Measurements from ENCODE around the gene CBX6. TPM values are rescaled to one million over a fixed set of nuclear protein-coding genes. Genes with fewer than 3 reads are reported as not detected.

Gene CBX6
- polyA plus RNA-seq, 1 donor = 25.6 TPM

DNA sequence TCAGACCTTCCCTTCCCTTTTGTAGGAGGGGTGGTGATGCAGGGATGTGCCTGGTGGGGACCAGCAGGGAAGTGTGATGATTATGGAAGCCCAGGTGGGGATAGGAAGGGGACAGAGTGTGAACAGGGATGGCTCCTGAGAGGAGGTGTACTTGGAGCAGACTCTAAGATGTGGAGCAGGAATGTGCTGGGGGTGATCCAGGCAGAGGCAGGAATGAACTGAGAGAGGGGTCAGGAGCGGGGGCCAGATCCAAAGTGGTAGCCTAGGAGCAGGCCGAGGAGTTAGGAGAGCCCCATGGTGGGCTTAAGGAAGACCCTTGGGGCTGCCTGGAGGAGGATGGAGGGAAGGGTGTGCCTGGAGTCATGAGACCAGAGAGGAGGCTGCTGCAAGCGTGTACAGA lies 31.9 kb downstream of the CBX6 start:
- no peaks in the 10 kb centered on the region for H3K9me3 ChIP-seq (ENCODE audit: control insufficient read depth, low read depth, low read length)
- no peaks in the 10 kb centered on the region for H3K36me3 ChIP-seq (ENCODE audit: control insufficient read depth, insufficient read depth, low read length)
- WGBS (ENCODE audit: insufficient coverage, low lambda C conversion rate) = no CpG with 5 or more reads among the region's 3 CpGs
- peaks cover 6% of the 10 kb centered on the region for H3K4me1 ChIP-seq (ENCODE audit: control insufficient read depth, insufficient read depth, low read length)
- no peak for DNase-seq
- H3K27me3 ChIP-seq (ENCODE audit: control insufficient read depth, insufficient read depth, low read length) = peaks cover 16% of the 10 kb centered on the region
- no peak overlapping the region for H3K4me3 ChIP-seq (ENCODE audit: low read length)
- no peak overlapping the region for H3K27ac ChIP-seq (ENCODE audit: low read length)

DNA sequence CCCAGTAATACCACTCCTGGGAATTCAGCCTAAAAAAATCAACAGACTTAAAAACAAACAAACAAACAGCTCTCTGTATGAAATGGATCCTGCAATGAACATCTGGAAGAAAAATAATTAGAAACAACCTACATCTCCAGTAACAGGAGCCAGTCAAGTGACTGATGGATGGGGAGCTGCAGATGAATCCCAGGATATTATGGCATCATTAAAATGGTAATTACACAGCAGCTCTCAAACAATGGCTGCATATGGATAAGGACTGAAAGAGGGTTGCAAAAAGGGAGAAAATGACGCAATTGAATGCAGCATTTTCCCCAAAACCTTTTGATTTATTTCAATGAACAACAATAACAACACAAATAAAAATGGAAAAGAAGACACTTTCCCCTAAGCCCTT lies 32.3 kb downstream of the CBX6 start:
- H3K36me3 ChIP-seq (ENCODE audit: control insufficient read depth, insufficient read depth, low read length) = no peaks in the 10 kb centered on the region
- WGBS (ENCODE audit: insufficient coverage, low lambda C conversion rate) = no CpG with 5 or more reads among the region's 1 CpG
- peaks cover 6% of the 10 kb centered on the region for H3K4me1 ChIP-seq (ENCODE audit: control insufficient read depth, insufficient read depth, low read length)
- no peak for DNase-seq
- H3K27me3 ChIP-seq (ENCODE audit: control insufficient read depth, insufficient read depth, low read length) = peaks cover 11% of the 10 kb centered on the region
- no peaks in the 10 kb centered on the region for H3K9me3 ChIP-seq (ENCODE audit: control insufficient read depth, low read depth, low read length)
- H3K4me3 ChIP-seq (ENCODE audit: low read length) = no peak overlapping the region
- no peak overlapping the region for H3K27ac ChIP-seq (ENCODE audit: low read length)

DNA sequence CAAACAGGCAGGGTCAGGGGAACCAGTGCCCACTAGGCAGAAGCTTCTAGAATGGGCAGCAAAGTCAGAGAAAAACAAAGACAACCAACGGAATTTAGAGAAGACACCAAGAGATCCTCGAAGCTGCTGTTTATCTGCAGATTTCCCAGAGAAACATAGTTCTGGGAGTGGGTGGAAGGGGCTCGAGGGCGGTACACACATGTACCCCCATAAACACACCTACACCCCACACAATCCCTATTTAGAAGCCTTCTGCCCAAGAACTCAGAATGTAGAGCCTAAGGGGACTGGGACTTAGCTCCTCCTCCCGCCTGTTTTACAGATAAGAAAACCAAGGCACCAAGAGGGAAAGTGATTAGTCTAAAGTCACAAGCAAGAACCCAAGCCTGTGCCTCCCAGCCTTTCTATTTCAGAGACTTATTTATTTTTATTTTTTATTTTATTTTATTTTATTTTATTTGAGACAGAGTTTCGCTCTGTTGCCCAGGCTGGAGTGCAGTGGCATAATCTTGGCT lies 34.5 kb downstream of the CBX6 start:
- no peak overlapping the region for H3K4me3 ChIP-seq (ENCODE audit: low read length)
- no peak for DNase-seq
- H3K36me3 ChIP-seq (ENCODE audit: control insufficient read depth, insufficient read depth, low read length) = no peaks in the 10 kb centered on the region
- H3K27me3 ChIP-seq (ENCODE audit: control insufficient read depth, insufficient read depth, low read length) = peaks cover 6% of the 10 kb centered on the region
- H3K4me1 ChIP-seq (ENCODE audit: control insufficient read depth, insufficient read depth, low read length) = no peaks in the 10 kb centered on the region
- H3K27ac ChIP-seq (ENCODE audit: low read length) = no peak overlapping the region
- no peaks in the 10 kb centered on the region for H3K9me3 ChIP-seq (ENCODE audit: control insufficient read depth, low read depth, low read length)
- 100% methylated on average over 1 of the region's 6 CpGs for WGBS (ENCODE audit: insufficient coverage, low lambda C conversion rate)

DNA sequence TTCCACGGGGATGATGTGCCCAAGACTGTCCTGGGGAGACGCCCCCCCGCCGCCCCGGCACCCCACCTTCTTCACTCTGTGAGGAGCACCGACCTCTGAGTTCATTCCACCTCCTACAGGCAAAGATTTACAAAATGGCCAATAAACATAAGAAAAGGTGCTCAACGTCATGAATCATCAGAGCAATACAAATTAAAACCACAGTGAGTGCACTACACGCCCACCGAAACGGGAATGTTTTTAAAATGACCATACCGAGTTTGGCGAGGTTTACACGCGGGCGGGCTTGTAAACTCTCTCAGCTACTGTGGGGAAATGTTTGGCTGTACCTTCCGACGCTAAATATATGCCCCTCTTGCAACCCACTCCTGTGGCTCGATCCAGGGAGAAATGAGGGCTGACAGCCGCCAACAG lies 36.1 kb downstream of the CBX6 start:
- WGBS (ENCODE audit: insufficient coverage, low lambda C conversion rate) = 87% methylated on average over 3 of the region's 19 CpGs
- H3K4me3 ChIP-seq (ENCODE audit: low read length) = no peak overlapping the region
- H3K36me3 ChIP-seq (ENCODE audit: control insufficient read depth, insufficient read depth, low read length) = no peaks in the 10 kb centered on the region

DNA sequence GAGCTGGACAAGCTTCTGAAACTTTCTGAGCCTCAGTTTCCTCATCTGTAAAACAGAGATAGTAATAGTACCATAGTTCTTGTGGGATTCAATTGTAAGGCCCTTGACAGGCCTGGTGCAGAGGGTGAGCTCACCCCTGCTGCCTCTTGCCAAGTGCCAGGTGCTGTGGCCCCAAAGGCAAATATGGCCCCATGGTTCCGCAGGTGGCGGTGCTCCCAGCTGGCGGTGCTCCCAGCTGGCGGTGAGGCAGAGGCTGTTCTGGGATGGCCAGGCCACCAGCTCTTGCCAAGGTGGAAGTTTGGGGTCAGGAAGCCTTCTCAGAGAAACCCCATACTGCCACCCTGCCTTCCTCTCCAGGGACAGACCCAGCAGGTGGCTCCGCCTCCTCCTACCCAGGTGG lies 37.0 kb downstream of the CBX6 start:
- Histone ChIP-seq H3K36me3 (ENCODE audit: control insufficient read depth, insufficient read depth, low read length) (no peaks in the 10 kb centered on the region), H3K4me3 (ENCODE audit: low read length) (no peak overlapping the region), H3K9me3 (ENCODE audit: control insufficient read depth, low read depth, low read length) (no peaks in the 10 kb centered on the region), H3K27ac (ENCODE audit: low read length) (no peak overlapping the region), H3K27me3 (ENCODE audit: control insufficient read depth, insufficient read depth, low read length) (no peaks in the 10 kb centered on the region), H3K4me1 (ENCODE audit: control insufficient read depth, insufficient read depth, low read length) (no peaks in the 10 kb centered on the region)
- no CpG with 5 or more reads among the region's 5 CpGs for WGBS (ENCODE audit: insufficient coverage, low lambda C conversion rate)
- DNase-seq = no peak

More for the DNA sequence above, 36.1 kb downstream of the CBX6 start:
- DNase-seq = no peak
- H3K4me1 ChIP-seq (ENCODE audit: control insufficient read depth, insufficient read depth, low read length) = no peaks in the 10 kb centered on the region
- H3K27ac ChIP-seq (ENCODE audit: low read length) = no peak overlapping the region
- H3K27me3 ChIP-seq (ENCODE audit: control insufficient read depth, insufficient read depth, low read length) = no peaks in the 10 kb centered on the region
- no peaks in the 10 kb centered on the region for H3K9me3 ChIP-seq (ENCODE audit: control insufficient read depth, low read depth, low read length)

DNA sequence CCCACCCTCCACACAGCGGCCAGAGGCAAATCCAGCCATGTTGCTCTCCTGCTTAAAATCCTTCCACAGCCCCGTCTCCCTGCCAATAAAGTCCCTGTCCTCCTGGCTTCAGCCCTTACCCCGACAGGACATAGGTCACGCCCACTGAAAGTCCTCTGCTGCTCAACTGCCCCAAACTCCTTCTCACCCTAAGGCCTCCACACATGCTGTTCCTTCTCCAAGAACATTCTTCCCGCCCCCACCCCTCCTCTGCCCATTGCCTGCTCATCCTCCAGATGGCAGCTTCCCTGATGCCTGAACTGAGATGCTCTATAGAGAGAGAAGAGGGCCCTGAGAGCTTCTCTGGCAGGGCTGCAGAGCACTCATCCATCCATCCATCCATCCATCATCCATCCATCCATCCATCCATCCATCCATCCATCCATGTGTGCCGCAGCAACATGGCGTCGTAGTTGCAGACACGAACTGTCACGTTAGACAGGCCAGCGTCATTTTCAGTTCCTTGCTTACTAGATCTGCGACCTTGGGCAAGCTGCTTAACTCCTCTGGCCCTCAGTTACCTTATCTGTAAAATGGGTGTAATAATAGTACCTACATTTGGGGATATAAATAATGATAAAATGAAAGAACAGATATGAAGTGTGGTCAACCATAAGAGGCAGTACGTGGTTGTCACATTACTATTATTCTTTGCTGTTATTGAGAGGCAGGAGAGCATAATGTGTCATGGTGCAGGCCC lies 37.6 kb downstream of the CBX6 start:
- no peak overlapping the region for H3K27ac ChIP-seq (ENCODE audit: low read length)
- no peak for DNase-seq
- WGBS (ENCODE audit: insufficient coverage, low lambda C conversion rate) = no CpG with 5 or more reads among the region's 13 CpGs
- no peaks in the 10 kb centered on the region for H3K4me1 ChIP-seq (ENCODE audit: control insufficient read depth, insufficient read depth, low read length)
- no peaks in the 10 kb centered on the region for H3K27me3 ChIP-seq (ENCODE audit: control insufficient read depth, insufficient read depth, low read length)
- H3K9me3 ChIP-seq (ENCODE audit: control insufficient read depth, low read depth, low read length) = no peaks in the 10 kb centered on the region
- no peak overlapping the region for H3K4me3 ChIP-seq (ENCODE audit: low read length)
- H3K36me3 ChIP-seq (ENCODE audit: control insufficient read depth, insufficient read depth, low read length) = no peaks in the 10 kb centered on the region

DNA sequence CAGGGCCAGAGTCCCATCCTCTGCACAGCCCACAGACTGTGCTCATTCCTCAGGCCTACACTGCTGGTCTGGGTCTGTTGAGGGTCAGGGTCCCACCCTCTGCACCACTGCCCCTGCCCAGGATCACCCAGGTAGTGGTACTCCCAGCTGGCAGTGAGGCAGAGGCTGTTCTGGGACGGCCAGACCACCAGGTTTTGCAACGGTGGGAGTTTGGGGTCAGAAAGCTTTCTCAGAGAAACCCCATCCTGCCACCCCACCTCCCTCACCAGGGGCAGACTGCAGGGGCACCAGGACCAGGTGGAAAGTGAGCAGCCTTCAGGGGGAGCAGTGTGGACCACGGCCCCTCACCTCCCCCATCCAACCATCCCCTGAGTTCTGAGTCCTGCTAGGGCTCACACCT lies 39.0 kb downstream of the CBX6 start:
- Histone ChIP-seq H3K36me3 (ENCODE audit: control insufficient read depth, insufficient read depth, low read length) (no peaks in the 10 kb centered on the region), H3K4me3 (ENCODE audit: low read length) (no peak overlapping the region), H3K9me3 (ENCODE audit: control insufficient read depth, low read depth, low read length) (no peaks in the 10 kb centered on the region), H3K27me3 (ENCODE audit: control insufficient read depth, insufficient read depth, low read length) (no peaks in the 10 kb centered on the region), H3K4me1 (ENCODE audit: control insufficient read depth, insufficient read depth, low read length) (no peaks in the 10 kb centered on the region), H3K27ac (ENCODE audit: low read length) (no peak overlapping the region)
- WGBS (ENCODE audit: insufficient coverage, low lambda C conversion rate) = no CpG with 5 or more reads among the region's 3 CpGs
- no peak for DNase-seq

DNA sequence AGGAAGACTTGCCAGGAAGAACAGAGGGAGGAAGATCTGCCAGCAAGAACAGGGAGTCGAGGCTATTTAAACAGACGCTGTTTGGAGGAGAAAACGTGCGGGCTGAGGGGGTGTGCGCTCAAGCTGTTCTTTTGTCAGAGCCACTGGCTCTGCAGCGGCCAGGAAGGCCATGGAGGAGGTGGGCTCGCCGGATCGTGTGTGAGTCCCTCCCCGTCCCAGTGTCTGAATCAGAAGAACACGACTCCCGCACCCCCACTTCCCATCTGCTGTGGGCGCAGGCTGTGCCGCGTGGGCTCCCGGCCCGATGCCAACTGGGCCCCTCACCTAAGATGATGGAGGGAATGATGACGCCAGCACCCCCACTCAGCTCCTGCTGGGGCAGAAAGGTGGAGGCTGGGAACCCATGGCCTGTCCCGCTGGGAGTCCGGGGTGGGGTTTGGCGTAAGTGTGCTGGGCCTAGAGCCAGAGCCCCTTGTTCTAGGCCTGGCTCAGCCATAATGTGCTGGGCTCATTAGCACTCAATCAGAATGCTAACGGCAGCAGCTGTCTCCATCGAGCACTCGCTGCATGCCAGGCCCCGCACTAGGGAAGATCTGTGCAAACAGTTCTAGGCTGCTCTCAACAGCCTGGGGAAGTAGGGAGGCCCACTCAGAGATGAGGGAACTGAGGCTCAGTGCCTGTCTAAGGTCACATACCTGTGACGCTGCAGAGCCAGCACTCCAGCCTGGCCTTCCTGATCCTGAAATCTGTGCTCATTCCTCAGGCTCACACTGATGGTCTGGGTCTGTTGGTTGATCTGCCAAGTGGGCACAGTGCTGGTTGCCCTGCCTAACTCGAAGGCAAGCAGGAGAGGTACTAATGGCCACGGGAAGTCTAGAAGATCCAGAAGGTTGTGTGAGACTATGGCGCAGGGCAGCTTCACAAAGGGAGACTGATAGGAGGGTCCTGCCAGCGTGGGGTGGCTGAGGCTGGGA lies 39.7 kb downstream of the CBX6 start:
- no peak overlapping the region for H3K4me3 ChIP-seq (ENCODE audit: low read length)
- no peaks in the 10 kb centered on the region for H3K4me1 ChIP-seq (ENCODE audit: control insufficient read depth, insufficient read depth, low read length)
- no peak for DNase-seq
- H3K27me3 ChIP-seq (ENCODE audit: control insufficient read depth, insufficient read depth, low read length) = no peaks in the 10 kb centered on the region
- no peak overlapping the region for H3K27ac ChIP-seq (ENCODE audit: low read length)
- H3K9me3 ChIP-seq (ENCODE audit: control insufficient read depth, low read depth, low read length) = no peaks in the 10 kb centered on the region
- no peaks in the 10 kb centered on the region for H3K36me3 ChIP-seq (ENCODE audit: control insufficient read depth, insufficient read depth, low read length)
- 100% methylated on average over 1 of the region's 30 CpGs for WGBS (ENCODE audit: insufficient coverage, low lambda C conversion rate)

DNA sequence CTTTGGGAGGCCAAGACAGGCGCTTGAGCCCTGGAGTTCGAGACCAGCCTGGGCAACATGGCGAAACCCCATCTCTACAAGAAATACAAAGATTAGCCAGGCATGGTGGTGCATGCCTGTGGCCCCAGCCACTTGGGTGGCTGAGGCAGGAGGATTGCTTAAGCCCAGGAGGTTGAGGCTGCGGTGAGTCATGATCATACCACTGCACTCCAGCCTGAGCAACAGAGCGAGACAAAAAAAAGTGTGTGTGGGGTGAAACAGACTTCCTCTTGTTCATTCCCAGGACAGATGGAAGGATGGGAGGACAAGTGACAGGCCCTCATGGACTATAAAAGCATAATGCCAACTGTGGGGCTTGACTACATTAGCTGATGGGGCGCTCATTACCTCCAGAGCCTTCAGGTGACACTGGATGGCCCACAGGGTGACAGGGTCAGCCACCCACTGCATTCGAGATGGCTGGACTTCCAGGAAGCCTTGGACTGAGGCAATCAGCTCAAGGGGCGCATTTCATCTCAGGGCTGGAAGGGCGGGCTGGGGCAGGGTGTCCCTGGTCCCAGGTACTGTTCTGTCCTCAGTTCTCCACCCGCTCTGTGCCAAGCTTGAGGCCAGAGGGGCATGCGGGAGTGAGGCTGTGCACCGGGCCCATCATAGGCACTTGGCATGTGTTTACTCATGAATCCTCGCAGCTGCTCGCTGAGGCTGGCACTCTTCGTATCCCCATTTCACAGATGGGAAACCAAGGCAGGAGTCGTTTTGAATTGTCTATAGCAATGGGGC lies 40.7 kb downstream of the CBX6 start:
- DNase-seq = no peak
- H3K27me3 ChIP-seq (ENCODE audit: control insufficient read depth, insufficient read depth, low read length) = no peaks in the 10 kb centered on the region
- H3K27ac ChIP-seq (ENCODE audit: low read length) = no peak overlapping the region
- no peaks in the 10 kb centered on the region for H3K36me3 ChIP-seq (ENCODE audit: control insufficient read depth, insufficient read depth, low read length)
- no peak overlapping the region for H3K4me3 ChIP-seq (ENCODE audit: low read length)
- H3K4me1 ChIP-seq (ENCODE audit: control insufficient read depth, insufficient read depth, low read length) = no peaks in the 10 kb centered on the region
- WGBS (ENCODE audit: insufficient coverage, low lambda C conversion rate) = no CpG with 5 or more reads among the region's 16 CpGs
- H3K9me3 ChIP-seq (ENCODE audit: control insufficient read depth, low read depth, low read length) = no peaks in the 10 kb centered on the region

DNA sequence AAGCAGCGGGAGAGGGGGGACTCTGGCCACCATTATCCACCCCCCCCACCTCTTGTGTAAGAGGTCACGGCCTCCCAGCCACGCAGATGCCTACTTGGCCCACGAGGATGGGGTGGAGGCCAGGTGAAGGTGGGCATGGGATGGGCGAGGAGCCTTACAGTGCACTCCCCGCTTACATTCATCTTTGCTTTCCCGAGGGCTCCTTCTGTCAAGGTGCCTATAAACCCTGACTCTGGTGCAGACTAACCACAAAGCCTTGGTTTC lies 41.2 kb downstream of the CBX6 start:
- DNase-seq = no peak
- H3K9me3 ChIP-seq (ENCODE audit: control insufficient read depth, low read depth, low read length) = no peaks in the 10 kb centered on the region
- H3K36me3 ChIP-seq (ENCODE audit: control insufficient read depth, insufficient read depth, low read length) = no peaks in the 10 kb centered on the region
- no CpG with 5 or more reads among the region's 7 CpGs for WGBS (ENCODE audit: insufficient coverage, low lambda C conversion rate)
- H3K4me1 ChIP-seq (ENCODE audit: control insufficient read depth, insufficient read depth, low read length) = no peaks in the 10 kb centered on the region
- H3K27me3 ChIP-seq (ENCODE audit: control insufficient read depth, insufficient read depth, low read length) = no peaks in the 10 kb centered on the region
- H3K27ac ChIP-seq (ENCODE audit: low read length) = no peak overlapping the region
- no peak overlapping the region for H3K4me3 ChIP-seq (ENCODE audit: low read length)

Measured in large intestine (tissue), 3 donors.